HG03103 (cell line): Measurements from ENCODE around the gene MYO18B.
"Not testable (repeated sequence)": the region's sequence is repeated elsewhere in the genome, so short reads cannot be mapped to it uniquely, and the experiment has no call there.

Source experiments
- ATAC-seq: cut with Tn5 transposase; IDR thresholded peaks from one replicate; pipeline ENCODE4 v1.9.1; 2021; ENCODE audit warnings: low read depth; ENCODE audit not compliant: unreplicated experiment

Gene MYO18B, protein sequence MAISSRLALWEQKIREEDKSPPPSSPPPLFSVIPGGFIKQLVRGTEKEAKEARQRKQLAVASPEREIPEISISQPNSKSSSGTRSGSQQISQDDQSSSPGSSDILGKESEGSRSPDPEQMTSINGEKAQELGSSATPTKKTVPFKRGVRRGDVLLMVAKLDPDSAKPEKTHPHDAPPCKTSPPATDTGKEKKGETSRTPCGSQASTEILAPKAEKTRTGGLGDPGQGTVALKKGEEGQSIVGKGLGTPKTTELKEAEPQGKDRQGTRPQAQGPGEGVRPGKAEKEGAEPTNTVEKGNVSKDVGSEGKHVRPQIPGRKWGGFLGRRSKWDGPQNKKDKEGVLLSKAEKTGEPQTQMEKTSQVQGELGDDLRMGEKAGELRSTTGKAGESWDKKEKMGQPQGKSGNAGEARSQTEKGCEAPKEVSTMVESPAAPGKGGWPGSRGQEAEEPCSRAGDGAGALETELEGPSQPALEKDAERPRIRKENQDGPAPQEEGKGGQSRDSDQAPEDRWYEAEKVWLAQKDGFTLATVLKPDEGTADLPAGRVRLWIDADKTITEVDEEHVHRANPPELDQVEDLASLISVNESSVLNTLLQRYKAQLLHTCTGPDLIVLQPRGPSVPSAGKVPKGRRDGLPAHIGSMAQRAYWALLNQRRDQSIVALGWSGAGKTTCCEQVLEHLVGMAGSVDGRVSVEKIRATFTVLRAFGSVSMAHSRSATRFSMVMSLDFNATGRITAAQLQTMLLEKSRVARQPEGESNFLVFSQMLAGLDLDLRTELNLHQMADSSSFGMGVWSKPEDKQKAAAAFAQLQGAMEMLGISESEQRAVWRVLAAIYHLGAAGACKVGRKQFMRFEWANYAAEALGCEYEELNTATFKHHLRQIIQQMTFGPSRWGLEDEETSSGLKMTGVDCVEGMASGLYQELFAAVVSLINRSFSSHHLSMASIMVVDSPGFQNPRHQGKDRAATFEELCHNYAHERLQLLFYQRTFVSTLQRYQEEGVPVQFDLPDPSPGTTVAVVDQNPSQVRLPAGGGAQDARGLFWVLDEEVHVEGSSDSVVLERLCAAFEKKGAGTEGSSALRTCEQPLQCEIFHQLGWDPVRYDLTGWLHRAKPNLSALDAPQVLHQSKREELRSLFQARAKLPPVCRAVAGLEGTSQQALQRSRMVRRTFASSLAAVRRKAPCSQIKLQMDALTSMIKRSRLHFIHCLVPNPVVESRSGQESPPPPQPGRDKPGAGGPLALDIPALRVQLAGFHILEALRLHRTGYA (N-terminal part only)

DNA sequence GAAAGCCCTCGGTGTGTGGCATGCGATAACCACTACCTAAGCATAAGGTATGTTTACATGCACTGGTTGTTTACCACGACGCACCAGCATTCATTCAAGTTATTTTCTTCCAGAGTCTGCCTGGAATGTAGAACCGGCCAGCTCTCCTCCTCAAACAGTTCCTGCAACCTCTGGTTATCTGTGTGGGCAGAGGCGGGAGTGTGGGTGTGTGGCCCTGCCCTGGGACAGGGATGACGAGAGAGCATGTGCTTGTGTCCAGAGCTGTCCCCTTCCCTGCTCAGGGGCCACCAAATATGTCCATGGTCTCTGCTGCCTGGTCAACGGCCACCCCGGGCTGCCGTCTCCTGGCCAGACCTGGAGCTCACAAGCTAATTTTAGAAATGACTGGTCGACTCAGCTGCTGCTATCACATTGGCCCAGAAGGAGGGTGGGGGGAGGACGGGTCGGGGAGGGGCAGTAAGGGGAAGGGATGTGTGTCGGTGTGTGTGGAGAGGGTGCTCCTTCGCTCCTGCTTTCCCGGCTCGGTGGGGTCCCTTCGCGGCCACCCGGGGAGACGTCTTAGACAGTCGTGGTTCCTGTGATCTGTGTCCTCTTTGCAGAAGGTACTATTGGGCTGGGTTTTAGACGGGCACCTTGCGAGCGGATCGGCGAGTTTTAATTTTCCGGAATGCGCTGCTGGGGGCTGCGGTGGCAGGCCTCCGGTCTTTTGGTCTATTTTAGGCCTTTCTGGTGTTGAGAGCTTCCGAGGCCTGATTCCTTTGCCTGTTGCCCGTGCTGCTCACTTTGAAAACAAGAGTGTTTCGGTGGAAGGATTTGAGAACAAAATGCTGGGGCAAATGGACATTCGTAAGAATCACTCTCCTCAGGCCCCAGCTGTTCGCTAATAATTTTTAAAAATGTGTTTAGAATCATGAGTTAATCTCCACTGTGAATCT lies at the start of gene MYO18B:
Gene MYO18B (plus strand): TSS at position 497 of the 935 bp plus-strand sequence. CDS start 18,905 bp downstream, outside the sequence.
- ATAC-seq: no peak

DNA sequence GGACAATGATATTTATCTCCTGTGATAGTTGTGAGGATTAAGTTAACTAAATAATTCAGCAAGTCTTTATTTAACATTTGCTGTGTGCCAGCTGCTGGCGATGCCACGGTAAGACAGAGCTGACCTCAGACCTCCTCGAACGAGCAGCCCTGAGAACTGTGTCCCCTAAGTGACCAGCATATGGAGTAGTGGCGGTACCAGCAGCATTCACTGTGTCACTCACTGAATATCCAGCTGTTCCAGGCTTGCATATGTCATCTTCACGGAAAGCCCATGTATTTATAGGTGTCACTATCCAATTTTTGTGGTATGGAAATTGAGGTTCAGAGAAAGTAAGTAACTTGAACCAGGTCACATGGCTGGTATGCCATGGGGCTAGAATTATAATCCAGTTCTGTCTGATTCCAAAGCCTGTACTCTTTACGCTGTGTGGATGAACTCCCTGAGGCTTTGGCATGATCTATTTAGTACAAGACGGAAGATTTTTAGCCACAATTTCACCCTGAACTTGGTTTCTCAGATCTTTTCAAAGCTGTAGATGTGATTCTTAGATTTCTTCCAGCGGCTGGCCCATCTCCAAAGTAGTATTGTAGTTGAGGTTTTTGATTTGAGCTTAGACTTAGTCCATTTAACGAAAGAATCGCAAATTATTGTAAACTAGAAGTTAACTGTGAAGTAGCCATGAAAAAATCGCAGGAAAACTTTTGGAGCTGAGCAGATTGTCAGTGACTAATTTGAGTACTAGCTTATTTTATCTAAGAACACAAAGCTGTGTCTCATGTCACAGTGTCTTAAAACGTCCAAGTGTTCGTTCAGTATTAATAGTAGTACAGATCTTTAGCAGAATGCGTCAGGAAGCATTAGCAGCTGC lies 49.4 kb upstream of the MYO18B start:
- ATAC-seq: no peak

DNA sequence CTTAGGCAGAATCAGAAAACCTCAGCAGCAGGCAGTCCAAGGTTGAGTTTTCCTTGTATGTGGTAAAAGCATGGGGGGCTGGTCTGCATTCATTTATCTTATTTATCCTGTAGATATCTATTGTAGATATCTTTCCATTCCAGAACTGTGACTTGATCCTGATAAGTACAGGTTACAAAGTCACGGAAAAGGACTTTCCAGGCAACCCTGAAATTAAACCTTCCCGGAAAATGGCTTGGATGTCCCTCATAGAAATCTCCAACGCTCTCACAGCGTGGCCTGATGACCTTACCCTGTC lies 48.8 kb upstream of the MYO18B start:
- ATAC-seq: no peak

DNA sequence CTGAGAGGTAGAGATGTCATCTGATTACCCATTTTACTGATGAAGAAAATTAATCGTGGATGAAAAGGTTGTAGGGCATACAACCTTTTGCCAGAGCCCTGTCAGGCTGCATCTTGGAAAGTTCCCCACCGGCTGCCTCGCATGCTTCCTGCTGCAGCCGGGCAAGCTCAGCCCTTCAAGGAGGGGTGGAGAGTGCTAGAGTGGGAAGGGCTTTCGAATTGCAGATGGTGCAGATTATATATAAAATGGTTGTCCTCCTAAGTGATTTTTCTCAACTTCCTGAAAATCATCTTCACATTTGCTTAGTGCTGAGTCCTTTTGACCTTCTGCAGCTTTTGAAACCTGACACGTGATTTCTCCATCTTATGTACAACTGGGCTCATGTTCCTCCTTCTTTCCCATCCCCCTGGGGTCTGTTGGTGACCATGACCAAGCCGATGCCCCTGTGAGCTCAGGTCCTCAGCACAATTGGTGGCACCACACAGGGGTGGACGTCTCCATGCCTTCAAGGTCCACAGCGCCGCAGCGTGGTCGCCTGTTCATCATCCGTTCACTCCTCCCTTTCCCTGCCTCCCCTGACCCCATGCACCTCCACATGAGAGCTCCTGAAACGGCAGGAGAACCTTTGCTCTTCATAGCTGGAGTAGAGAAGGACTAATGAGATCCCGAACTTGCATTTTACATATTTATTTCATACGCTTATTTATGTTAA lies 47.6 kb upstream of the MYO18B start:
- no peak for ATAC-seq

DNA sequence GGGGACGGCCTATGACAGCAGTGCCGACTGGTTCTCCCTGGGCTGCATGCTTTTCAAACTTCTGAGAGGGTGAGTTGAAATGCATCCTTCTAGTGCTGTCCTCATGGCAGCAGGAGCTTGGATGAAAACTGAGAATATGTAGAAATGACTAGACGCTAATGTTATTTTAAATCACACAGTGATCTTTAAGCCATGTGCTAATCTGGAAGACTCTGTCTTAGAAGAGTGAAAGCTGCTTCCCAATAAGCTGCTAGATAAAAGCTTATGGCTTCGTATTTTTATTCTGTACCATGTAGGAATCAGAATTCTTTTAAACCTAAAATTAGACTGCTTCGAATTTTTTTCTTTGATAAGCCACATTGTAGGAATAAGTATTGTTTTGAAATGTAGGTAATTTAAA lies 46.8 kb upstream of the MYO18B start:
- ATAC-seq: no peak

DNA sequence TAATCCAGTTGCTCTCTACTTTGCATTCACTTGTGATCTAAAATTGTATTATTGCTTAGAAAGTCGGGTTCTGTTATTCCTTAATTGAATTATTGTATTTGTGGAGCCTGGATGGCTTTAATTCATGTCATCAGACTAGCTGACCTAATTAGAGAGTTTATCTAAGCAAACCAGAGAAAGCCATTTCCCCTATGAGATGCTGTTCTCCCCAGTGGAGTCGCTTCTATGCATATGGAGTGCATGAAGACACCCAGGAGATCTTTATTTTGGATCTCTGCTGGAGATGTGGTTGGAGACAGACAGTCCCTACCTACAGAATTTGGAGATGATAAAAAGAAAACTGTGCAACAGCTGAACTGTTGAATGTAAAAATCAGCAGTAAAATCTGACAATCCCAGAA lies 45.2 kb upstream of the MYO18B start:
- ATAC-seq: no peak

DNA sequence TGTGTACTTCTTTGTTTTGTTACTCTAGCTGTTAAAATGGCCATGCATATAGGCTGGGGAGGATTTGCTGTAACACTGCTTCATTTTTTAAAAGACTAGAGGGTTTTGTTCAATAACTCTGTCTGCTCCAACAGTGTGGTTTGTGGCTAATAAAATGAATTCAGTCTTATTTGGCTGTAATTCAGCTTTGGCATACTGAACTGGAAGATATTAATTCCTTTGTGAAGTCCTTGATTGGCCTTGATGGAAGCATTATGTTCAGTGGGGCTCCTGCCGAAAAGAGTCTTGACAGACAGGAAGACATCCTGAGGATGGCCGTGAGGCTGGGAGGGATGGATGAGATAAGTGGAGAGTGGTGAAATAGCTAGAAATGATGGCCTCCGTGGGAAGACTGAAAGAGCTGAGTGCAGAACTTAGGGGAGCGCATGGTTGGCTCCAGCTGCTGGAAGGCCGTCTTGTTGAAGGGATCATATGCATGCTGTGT lies 44.8 kb upstream of the MYO18B start:
- ATAC-seq: no peak

DNA sequence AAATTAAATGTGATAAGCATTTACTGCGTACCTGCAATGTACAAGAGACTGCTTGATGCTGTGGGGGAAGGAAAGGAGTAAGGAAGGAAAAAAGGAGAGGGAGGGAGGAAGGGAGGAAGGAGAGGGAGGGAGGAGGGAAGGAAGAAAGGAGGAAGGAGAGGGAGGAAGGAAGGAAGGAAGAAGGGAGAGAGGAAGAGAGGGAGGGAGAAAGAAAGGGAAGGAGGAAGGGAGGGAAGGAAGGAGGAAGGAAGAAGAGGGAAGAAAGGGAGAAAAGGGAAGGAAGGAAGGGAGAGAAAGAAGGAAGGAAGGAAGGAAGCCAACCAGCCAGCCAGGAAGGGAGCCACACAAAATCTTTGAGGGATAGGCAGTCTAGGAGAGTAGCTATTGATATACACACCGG lies 44.0 kb upstream of the MYO18B start:
- no peak for ATAC-seq

DNA sequence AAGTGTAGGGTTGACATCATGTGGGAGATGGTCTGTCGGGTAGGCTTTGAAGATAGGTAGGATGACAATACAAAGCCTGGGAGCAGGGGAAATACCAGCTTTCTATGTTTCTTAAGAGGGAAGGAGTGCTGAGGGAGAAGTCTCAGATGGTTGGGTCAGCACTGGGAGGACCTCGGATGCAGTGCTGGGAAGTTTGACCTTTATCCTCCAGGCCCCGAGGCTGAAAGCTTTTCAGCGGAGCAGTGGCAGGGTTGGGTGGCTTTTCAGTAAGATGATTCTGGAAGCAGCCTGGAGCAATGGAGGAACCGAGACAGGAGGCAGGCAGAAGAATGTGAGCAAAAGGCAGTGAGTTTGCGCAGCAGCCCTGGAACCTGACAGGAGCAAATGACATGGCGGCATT lies 43.5 kb upstream of the MYO18B start:
- no peak for ATAC-seq

DNA sequence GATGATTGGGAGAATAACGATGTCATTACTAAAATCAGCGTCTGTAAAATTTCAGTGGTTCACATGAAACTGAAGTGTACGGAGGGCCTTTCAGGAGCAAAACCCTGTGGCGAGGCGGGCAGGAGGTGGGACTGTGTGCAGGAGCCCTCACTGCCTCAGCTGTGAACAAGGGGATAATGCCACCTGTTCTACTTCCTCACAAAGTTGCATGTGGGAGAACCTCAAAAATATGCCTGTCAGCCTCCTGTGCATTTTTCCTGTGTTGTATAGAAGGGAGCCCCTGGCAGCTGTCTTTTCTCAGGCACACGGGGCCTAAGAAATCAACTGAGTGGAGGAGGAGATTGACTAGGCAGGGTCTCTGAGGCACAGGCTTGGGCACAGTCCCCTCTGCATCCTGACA lies 43.0 kb upstream of the MYO18B start:
- ATAC-seq: no peak

DNA sequence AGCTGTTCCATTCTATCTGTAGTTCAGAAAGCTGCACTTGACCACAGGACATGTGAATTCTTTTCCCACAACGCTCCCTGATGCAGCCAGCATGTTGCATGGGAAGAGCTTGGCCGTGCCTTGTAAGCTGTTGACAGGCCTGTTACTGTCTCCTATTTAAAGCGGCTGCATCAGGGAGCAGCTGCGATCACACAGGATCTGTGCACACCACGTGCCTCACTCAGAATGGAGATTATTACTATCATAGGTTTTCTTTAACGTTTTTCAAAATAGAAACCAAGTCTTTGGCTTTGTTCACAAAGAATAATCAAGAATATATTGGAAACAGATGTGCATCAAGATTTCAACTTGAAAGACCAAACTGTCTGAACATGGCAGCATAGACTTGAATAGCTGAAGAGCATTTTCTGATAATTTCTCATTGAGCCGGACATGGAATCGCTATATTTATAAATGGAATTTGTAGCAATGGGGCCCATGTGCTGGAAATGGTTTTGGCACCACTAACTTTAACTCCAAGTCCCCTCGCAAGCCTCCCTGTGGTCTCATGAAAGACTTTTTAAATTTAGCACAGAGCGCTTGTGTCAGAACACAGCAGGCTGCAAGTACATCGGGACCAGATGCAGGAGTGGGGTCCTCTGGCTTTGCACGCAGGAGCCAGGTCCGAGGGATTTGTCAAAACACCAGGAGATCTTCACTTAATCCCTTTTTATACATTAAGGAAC lies 40.8 kb upstream of the MYO18B start:
- ATAC-seq: no peak

DNA sequence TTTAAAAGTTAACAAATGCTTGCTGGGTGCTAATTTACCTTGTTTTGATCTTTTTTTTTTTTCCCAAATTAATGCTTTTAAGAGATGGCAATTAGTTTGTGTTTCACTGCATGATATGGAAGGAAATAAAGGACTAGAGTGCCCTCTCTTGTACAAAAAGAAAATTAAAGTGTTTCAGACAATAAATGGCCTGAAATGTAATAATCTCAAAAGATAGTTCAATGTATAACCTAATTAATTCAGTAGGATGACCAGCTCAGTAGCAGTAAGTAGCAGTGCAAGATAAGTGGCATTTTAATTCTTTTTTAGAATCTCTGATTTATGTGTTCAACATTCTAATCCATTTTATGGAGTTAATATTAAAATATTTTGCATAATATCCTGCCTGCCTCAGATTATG lies 39.9 kb upstream of the MYO18B start:
- no peak for ATAC-seq

DNA sequence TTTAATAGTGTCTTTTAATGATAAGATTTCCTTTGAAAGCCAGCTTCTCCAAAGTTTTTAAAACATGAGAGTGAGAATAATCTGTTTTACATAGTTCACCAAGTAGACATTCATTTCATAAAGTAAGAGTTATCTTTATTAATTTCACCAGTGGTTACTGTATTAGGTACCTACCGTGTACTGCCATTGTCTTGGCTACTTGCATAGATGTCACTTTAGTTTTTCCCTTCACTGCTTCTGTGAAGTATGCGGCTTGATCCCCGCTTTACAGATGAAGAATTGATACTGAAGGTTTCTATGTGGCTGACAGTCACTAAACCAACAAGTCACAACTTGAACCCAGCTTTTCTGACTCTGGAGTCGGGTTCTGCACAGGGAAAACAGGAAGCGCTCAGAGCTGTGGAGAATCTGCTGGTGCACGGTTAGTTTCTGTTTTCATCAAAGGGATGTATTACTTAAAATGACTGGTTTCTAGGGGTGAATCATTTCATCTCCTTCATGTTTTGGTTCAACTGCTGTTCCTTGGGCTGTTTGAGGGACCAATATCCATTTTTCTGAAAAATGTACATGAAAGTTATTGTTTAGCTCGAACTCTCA lies 39.3 kb upstream of the MYO18B start:
- no peak for ATAC-seq

DNA sequence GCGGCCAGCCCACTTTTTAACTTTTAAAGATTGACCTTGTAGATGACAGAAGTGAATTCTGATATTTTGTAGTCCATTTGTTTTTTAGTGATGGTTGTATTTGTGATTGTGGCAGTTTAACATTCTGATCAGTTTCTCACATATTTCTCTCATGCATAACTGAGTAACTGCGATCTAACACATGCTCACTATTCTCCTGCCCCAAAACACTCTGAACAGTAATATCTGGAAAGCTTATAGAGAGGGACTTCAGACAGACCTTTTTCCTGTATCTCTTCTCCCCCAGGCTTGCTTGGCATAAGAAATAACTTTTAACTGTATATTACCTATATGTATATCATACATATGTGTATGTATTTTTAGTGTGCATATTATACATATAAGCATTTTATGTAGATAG lies 37.3 kb upstream of the MYO18B start:
- no peak for ATAC-seq

DNA sequence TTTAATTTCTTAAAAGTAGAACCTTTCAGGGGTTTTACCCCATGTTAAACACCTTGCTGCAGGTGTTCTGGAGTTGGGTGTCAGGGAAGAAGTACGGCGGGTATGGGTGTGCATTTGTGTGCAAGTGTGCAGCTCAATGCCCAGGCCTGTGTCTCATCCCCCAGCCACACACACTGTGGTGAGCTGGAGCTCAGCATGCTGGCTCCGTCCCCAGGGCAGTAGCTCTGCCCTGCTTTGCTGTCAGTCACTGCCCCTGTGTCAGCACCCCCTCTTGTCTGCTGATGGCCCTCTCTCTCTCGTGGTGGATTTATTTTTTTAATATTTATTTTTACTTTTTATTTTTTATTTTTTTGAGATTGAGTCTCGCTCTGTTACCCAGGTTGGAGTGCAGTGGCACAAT lies 35.8 kb upstream of the MYO18B start:
- ATAC-seq: no peak

DNA sequence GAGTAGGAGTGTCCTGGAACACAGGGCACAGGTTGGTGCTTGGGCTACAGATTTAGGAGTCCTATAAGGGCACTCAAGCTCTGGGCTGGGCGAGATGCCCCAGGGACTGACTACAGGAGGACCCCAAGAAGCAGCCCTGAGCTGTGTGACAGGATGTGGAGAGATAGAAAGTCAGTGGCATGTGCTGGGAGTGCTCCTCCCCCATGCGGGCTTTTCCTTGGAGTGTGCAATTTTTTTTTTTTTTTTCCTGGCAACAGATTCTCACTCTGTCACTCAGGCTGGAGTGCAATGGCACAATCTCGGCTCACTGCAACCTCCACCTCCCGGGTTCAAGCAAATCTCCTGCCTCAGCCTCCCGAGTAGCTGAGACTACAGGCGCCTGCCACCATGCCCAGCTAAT lies 33.6 kb upstream of the MYO18B start:
- not testable (repeated sequence) for ATAC-seq

DNA sequence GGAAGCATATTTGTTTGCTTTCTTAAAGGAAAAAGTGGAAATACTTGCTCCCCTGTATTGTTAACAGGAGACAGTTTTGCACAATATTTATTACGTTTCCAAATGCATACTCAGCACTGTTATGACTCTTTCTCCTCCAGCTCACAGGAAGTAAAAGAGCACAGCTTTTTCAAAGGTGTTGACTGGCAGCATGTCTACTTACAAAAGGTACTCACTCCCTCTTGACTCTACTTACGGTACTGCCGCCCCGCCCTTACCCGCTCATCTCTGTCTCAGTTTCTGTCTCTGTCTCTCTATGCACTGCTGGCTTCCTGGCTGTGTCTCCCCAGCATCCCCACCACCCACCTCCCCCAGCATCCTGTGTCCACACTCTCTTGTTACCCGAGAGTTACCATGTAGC lies 32.2 kb upstream of the MYO18B start:
- ATAC-seq: no peak
